ENCODE data around the gene PTOV1.

DNA sequence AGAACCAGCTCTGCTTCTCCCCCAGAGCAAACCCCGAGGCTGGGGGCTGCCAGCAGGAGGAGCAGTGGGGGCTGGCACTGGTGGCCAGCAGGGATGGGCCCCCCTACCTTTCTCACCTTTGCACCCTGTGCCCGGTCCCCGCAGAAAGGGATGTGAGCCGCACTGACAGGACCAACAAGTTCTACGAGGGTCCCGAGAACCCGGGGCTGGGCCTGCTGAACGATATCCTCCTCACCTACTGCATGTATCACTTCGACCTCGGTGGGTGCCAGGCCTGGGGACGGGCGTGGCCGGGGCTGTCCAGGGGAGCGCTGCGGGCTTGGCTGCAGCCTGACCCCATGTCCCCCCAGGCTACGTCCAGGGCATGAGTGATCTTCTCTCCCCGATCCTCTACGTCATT is 33.1 kb downstream of the PTOV1 start:
- no peak for TF ChIP-seq KDM1A (CRISPR knock-in tag; IDR thresholded peaks at IDR 0.05)
- TF ChIP-seq EEA1 (CRISPR knock-in tag; IDR thresholded peaks at IDR 0.05; ENCODE audit: borderline replicate concordance): no peak

Measured in HepG2 (cell line).